Sigmoid colon (tissue), 7 donors: Measurements from ENCODE around the gene DOCK1. TPM values are rescaled to one million over a fixed set of nuclear protein-coding genes. Genes with fewer than 3 reads are reported as not detected.

Source experiments
- DNase-seq: peaks from one replicate; pipeline ENCODE4 v3.0.0-alpha.2; 2019
- H3K27ac ChIP-seq, 4 donors: fragments of 200-600 bp; sonication (generic); one replicate each; pipeline ENCODE4 v1.5.1; 2016 to 2019; ENCODE audit warnings: mild to moderate bottlenecking in 1 of 4
- H3K27me3 ChIP-seq, 3 donors: fragments of 200-600 bp; sonication (generic); one replicate each; pipeline ENCODE4 v1.5.1; 2019; ENCODE audit warnings: mild to moderate bottlenecking in 1 of 3
- H3K36me3 ChIP-seq, 4 donors: fragments of 200-600 bp; sonication (generic); one replicate each; pipeline ENCODE4 v1.5.1; 2016 to 2019
- H3K4me1 ChIP-seq, 4 donors: fragments of 200-600 bp; sonication (generic); one replicate each; pipeline ENCODE4 v1.5.1; 2017 to 2019
- H3K4me3 ChIP-seq, 4 donors: fragments of 200-600 bp; sonication (generic); one replicate each; pipeline ENCODE4 v1.5.1; 2017 to 2019; ENCODE audit warnings: mild to moderate bottlenecking in 2 of 4, moderate library complexity in 1 of 4
- H3K9me3 ChIP-seq, 4 donors: fragments of 200-600 bp in 3 of 4; sonication (generic) in 3 of 4; one replicate each; pipeline versions ENCODE4 v1.5.1 to v1.6.1; 2013 to 2019
- CTCF ChIP-seq, 4 experiments: fragments of 450-650 bp in 3 of 4; fragments of 200-600 bp in 1 of 4; IDR thresholded peaks; one replicate each; pipeline ENCODE4 v1.5.1; 2016 to 2019; ENCODE audit warnings: antibody characterized with exemption in 4 of 4, mild to moderate bottlenecking in 3 of 4, moderate library complexity in 2 of 4
- EP300 ChIP-seq, 4 donors: sonication (generic); formaldehyde crosslinking; IDR thresholded peaks; one replicate each; pipeline ENCODE4 v1.6.1; 2017; ENCODE audit warnings: antibody characterized with exemption in 4 of 4
- POLR2A ChIP-seq, 2 donors: fragments of 450-650 bp; IDR thresholded peaks; one replicate each; pipeline ENCODE4 v1.6.1; 2016; ENCODE audit warnings: antibody characterized with exemption in 2 of 2, mild to moderate bottlenecking in 2 of 2, moderate library complexity in 2 of 2
- POLR2AphosphoS5 ChIP-seq, 4 donors: sonication (generic); formaldehyde crosslinking; IDR thresholded peaks; one replicate each; pipeline ENCODE4 v1.6.1; 2017; ENCODE audit warnings: antibody characterized with exemption in 4 of 4
- WGBS, 2 donors: extraction: QIAGEN DNeasy Blood & Tissue Kit; methylation state at CpG; one replicate each; pipeline ENCODE4 v1.1.7; 2013; 5-methylcytosine and 5-hydroxymethylcytosine counted together
- intact Hi-C: fragments of 100-400 bp; cut with DNase I; formaldehyde crosslinking; loops from one replicate; pipeline ENCODE4 v1.15.1; 2023
- polyA plus RNA-seq, 3 donors: library from polyadenylated mRNA; stranded (reverse); fragments of 200-250 nt; gene quantifications; one replicate each; pipeline ENCODE4 v1.2.3, GENCODE V29; 2013
- total RNA-seq, 4 donors: library from RNA; depleted of rRNA; stranded (reverse); fragments of >200 nt; gene quantifications; one replicate each; pipeline ENCODE4 v1.1.0, GENCODE V29; 2016
- donor health status: healthy with polysubstance abuse.
- donor health status: Bipolar disorder and iron deficiency.
- donor health status: healthy.

Gene DOCK1
- 10 to 100 TPM; 40.2 to 53.7 (median 46.0) TPM for total RNA-seq
- polyA plus RNA-seq: 10 to 100 TPM; 15.0 to 19.8 (median 18.3) TPM

GRCh38 chr10:126904818-126905701, at the start of gene DOCK1:
Gene DOCK1, plus strand, starts transcription at chr10:126905428. Its CDS starts 90 bp downstream, at chr10:126905518.
- H3K27ac ChIP-seq: peak within 1 kb of the TSS; percentile 81 to 89 (median 82)
- intact Hi-C loops: loop anchor here (10.0 kb wide), 1 partner anchor 110 kb away; no protein-coding TSS in a partner anchor
- 1 to 2% methylated on average over 108 of the region's 108 CpGs for WGBS, 2 donors
- peak in 2 of 4 donors; percentile 37 to 41 for TF ChIP-seq POLR2AphosphoS5 (IDR thresholded peaks at IDR 0.05)
- no peak for TF ChIP-seq EP300 (IDR thresholded peaks at IDR 0.05)
- H3K27me3 ChIP-seq: no peaks in the 10 kb centered on the region
- peak within 1 kb of the TSS; percentile 84 to 99 (median 90) for H3K4me3 ChIP-seq
- no peaks in the 10 kb centered on the region for H3K9me3 ChIP-seq
- H3K4me1 ChIP-seq: peaks cover 0 to 22% (median 18%) of the 10 kb centered on the region in 4 donors
- peak; percentile 83 for DNase-seq
- no peaks in the 10 kb centered on the region for H3K36me3 ChIP-seq

GRCh38 chr10:126857178-126857806, 47.9 kb upstream of the DOCK1 start:
- TF ChIP-seq CTCF (IDR thresholded peaks at IDR 0.05) (no peak), POLR2AphosphoS5 (IDR thresholded peaks at IDR 0.05) (no peak), POLR2A (IDR thresholded peaks at IDR 0.05) (no peak), EP300 (IDR thresholded peaks at IDR 0.05) (no peak)
- no peak for DNase-seq
- no peak overlapping the region for H3K27ac ChIP-seq
- no peaks in the 10 kb centered on the region for H3K27me3 ChIP-seq
- 92% methylated on average over 8 of the region's 8 CpGs for WGBS, 2 donors
- H3K4me1 ChIP-seq: no peaks in the 10 kb centered on the region
- H3K9me3 ChIP-seq: peaks cover 0 to 6% (median 0%) of the 10 kb centered on the region in 4 donors
- no peak overlapping the region for H3K4me3 ChIP-seq
- intact Hi-C loops: no loop called here
- H3K36me3 ChIP-seq: no peaks in the 10 kb centered on the region

GRCh38 chr10:126867567-126868365, 37.5 kb upstream of the DOCK1 start:
- intact Hi-C loops: no loop called here
- no peak for DNase-seq
- H3K4me3 ChIP-seq: no peak overlapping the region
- 81 to 87% methylated on average over 9 of the region's 9 CpGs for WGBS, 2 donors
- TF ChIP-seq CTCF (IDR thresholded peaks at IDR 0.05) (no peak), EP300 (IDR thresholded peaks at IDR 0.05) (no peak), POLR2AphosphoS5 (IDR thresholded peaks at IDR 0.05) (no peak)
- no peaks in the 10 kb centered on the region for H3K27me3 ChIP-seq
- no peaks in the 10 kb centered on the region for H3K9me3 ChIP-seq
- H3K36me3 ChIP-seq: no peaks in the 10 kb centered on the region
- H3K4me1 ChIP-seq: no peaks in the 10 kb centered on the region
- no peak overlapping the region for H3K27ac ChIP-seq

GRCh38 chr10:126868371-126868770, 36.9 kb upstream of the DOCK1 start:
- TF ChIP-seq EP300 (IDR thresholded peaks at IDR 0.05): no peak
- TF ChIP-seq POLR2A (IDR thresholded peaks at IDR 0.05): no peak
- no peak for TF ChIP-seq POLR2AphosphoS5 (IDR thresholded peaks at IDR 0.05)
- no peak for TF ChIP-seq CTCF (IDR thresholded peaks at IDR 0.05)
- no peaks in the 10 kb centered on the region for H3K4me1 ChIP-seq
- intact Hi-C loops: no loop called here
- H3K36me3 ChIP-seq: no peaks in the 10 kb centered on the region
- WGBS, 2 donors: 87 to 88% methylated on average over 6 of the region's 6 CpGs
- H3K27me3 ChIP-seq: no peaks in the 10 kb centered on the region
- H3K4me3 ChIP-seq: no peak overlapping the region
- H3K27ac ChIP-seq: no peak overlapping the region
- DNase-seq: no peak
- no peaks in the 10 kb centered on the region for H3K9me3 ChIP-seq
